Dermis microvascular lymphatic vessel endothelial cell (primary cell): ENCODE results near the gene FGD4. TPM values are rescaled to one million over a fixed set of nuclear protein-coding genes. Genes with fewer than 3 reads are reported as not detected.

Experiments used
- DNase-seq, 2 donors: peaks; one replicate each; pipeline versions ENCODE4 v3.0.0 to v3.0.0-alpha.2; 2010; ENCODE audit warnings: low read depth in 2 of 2
- total RNA-seq: library from RNA; depleted of rRNA; stranded (reverse); fragments of >200 nt; gene quantifications from 2 replicates; pipeline ENCODE4 v1.2.1, GENCODE V29; 2014

Gene FGD4
- total RNA-seq, 1 donor from 2014 or later = 9.2 TPM

DNA sequence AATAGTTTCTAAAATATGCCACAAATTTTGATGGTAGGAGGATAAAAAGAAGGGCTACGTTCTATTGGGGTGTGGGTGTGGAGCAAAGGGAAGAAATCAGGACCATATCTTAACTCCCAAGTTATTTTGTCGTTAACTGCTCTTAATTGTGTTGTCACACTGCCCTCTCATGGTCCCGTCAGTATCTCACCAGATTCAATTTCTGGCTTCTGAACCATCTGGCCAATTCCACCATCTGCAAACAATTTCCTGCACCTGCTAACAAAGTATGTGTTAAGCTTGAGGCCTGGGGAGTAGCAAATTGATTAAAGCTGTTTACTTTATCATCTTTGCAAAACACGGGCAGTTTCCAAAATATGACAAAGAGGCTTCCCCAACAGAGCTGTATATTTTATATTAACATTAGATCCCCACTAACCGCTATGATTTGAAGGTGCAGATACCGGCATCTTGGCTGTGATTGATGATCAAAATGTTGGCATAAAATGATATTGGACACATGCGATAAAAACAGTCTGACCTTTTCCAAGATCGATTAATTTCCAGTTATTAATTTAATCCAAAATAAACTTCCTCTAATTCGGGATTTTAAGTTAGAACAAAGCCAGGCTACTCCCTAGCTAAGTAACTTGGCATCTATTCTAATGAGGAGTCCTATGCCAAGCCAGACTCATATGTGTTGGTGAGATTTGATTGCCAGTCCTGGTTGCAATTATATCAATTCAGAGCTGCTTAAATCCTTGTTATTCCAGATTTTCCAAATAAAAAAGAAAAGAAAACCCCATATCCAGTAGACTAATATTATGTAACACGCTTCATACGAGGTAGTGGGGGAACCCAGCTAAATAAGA lies 272.8 kb downstream of the FGD4 start:
- peak; percentile 61 to 83 for DNase-seq

DNA sequence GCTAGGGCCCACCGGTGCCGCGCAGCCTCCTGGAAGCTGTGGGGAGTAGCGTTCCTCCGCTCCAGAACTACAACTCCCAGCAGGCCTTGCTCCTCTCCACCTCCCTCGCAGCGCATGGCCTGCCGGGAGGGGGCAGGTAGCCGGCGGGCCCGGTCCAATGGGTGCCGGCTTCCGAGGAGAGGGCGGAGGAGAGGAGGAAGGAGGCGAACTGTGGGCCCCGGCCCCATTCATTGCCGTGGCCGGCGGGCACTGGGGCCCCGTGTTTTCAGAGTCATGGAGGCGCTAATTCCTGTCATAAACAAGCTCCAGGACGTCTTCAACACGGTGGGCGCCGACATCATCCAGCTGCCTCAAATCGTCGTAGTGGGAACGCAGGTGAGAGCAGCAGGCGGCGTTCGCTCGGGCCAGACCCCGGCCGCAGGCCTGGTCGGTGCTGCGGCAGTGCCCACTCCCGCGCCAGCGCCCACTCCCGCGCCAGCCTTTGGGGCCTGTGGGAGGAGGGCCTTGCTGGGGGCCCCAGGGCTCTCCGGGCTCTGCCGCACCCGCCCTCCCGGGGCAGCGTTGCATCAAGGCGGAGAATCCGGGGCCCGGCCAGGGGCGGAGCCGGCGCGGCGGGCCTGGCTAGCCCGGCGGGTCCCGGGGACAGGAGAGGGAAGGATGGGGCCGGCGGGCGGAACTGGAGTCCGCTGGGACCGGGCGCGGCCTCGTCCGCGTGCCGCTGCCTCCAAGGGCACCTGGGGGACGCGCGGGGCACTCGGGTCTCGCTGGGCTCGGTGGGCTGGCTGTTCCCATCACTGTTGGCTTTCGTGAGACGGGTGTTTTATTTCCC lies 279.9 kb downstream of the FGD4 start, which contains the start of gene DNM1L:
TSS of gene DNM1L (plus strand) at position 211 of the 829 bp plus-strand sequence. CDS start at position 274, 63 bp downstream.
- DNase-seq = peak; percentile 91 to 97

DNA sequence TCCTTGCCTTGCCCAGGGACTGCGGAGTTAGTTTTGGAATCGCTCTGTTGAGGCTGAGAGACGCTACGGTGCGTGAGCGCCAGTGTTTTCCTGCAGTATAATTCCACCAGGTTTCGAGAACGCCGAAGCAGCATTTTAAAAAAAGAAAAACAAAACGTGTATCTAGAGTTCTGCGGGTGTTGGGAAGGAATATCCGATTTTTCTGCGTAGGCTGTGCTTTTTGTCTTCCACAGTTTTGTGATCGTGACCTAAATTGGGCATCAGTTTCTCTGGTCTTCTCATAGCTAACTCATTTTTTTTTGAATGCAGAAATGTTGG lies 280.5 kb downstream of the FGD4 start:
- DNase-seq = no peak

DNA sequence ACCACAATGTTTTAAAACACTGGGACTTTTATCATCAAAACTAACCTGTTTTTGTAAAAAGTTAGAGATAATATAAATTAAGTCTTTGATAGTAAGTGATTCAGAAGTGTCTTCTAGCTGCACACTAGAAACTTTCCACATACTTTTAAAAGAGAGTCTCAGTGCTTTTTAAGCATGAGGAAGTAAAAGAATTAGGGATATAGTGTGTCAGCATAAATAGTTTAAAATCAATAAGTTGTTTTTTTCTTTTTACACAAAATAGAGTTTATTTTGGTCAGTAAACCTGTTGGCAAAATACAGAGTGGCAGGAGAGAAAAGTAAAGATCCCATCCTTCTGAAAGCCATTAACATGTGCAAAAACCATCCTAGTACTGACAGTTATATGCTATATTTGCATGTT lies 281.4 kb downstream of the FGD4 start:
- DNase-seq = no peak

DNA sequence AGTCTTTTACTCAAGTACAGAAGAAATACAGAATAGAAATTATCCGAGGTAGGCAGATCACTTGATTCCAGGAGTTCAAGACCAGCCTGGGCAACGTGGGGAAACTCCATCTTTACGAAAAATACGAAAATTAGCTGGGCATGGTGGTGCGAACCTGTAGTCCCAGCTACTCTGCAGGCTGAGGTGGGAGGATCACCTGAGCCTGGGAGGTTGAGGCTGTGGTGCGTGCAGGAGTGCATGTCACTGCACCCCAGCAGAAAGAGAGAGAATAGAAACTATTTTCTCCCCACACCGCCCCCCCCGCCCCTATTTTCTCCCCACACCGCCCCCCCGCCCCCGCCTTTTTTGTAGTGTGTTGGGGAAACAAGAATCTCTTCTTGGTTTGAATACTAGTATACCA lies 281.9 kb downstream of the FGD4 start:
- DNase-seq = no peak

DNA sequence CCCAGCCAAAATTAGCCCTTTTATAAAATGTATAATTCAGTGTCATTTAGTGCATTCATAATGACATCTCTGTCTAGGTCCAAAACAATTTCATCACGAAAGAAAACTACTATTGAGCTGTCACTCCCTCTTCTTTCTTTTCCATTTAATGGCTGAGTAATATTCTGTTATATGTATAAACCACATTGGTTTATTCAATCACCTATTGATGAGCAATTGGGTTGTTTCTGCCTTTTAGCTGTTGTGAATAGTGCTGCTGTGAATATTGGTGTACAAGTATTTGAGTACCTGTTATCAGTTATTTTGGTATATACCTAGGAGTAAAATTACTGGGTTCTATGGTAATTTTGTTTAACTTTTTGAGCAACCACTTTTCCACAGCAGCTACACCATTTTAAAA lies 287.0 kb downstream of the FGD4 start:
- no peak for DNase-seq

DNA sequence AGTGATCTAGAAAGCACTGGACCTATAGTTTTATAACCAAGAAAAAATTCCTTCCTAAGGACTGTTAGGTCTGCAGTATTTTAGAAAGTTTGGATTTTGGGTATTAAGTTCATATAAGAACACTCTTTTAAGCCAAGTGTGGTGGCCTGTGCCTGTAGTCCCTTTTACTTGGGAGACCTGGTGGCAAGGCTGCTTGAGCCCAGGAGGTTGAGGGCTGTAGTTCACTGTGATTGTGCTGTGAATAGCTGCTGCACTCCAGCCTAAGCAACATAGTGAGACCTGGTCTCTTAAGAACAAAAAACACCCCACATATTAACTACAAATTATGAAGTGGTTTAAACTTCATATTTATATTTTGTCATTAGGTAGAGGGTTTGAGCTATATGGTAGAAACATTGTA lies 289.4 kb downstream of the FGD4 start:
- no peak for DNase-seq

DNA sequence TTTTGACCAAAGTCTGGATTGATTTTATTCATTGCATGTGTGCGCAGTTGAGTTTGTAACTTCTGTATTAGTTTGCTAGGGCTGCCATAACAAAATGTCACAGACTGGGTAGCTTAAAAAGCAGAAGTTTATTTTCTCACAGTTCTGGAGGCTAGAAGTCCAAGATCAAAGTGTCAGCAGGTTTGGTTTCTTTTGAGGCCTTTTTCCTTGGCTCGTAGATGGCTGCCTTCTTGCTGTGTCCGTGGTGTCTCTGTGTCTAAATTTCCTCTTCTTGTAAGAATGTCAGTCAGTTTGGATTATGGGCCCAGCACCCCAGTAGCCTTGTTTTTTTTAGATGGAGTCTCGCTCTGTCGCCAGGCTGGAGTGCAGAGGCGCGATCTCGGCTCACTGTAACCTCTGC lies 291.6 kb downstream of the FGD4 start:
- DNase-seq = no peak

DNA sequence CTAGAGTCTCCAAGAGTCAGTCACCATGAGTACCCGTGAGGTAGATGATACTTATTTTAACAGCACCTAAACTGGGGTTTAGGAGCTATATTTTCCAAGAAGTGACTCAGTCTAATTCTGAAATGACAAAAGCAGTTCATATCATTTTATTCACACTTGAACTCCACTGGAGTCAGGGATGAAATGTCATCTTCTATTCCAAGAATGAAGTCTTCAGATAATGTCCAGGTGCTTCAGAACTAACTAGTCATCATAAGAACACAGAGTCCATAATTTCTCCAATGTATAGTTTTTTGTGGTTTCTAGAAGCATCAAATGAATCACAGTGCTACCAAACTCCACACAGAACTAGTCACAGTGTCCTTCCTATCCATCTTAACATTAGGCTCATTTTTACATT lies 293.0 kb downstream of the FGD4 start:
- no peak for DNase-seq

DNA sequence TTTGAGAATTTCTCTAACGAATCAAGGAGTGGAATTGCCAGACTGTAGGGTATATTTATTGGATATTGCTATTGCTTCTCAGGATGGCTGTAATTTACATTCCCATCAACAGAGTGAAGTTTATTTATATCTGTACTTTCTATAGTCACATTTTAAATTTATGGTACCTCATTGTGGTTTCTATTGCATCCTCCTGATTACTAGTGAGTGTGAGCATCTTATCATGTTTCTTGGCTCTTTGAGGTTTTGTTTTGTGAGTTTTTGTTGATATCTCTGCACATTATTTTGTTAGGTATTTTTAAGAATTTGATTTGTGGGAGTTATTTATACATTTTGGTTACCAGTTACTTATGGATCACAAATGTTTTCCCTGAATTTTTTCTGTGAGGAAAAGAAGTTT lies 293.7 kb downstream of the FGD4 start:
- no peak for DNase-seq
